Type B pancreatic cell (in vitro differentiated cells): ENCODE measurements around the gene CLC. TPM values are rescaled to one million over a fixed set of nuclear protein-coding genes. Genes with fewer than 3 reads are reported as not detected.

Source experiments
- DNase-seq: peaks from one replicate; pipeline ENCODE4 v3.0.0; 2021; ENCODE audit warnings: mixed read lengths; ENCODE audit not compliant: unreplicated experiment; ENCODE audit errors: extremely low spot score
- H3K27ac Mint-ChIP-seq: 2 replicates; pipeline ENCODE4 v1.8.0; 2021; ENCODE audit warnings: mild to moderate bottlenecking, mixed read lengths
- H3K27me3 Mint-ChIP-seq: 2 replicates; pipeline ENCODE4 v1.8.0; 2021; ENCODE audit warnings: mixed read lengths
- H3K36me3 Mint-ChIP-seq: 2 replicates; pipeline ENCODE4 v1.8.0; 2021; ENCODE audit warnings: mixed read lengths
- H3K4me1 Mint-ChIP-seq: one replicate; pipeline ENCODE4 v1.8.0; 2021; ENCODE audit warnings: mixed read lengths; ENCODE audit not compliant: unreplicated experiment
- H3K4me3 Mint-ChIP-seq: 2 replicates; pipeline ENCODE4 v1.8.0; 2021; ENCODE audit warnings: mild to moderate bottlenecking, mixed read lengths
- H3K9me3 Mint-ChIP-seq: 2 replicates; pipeline ENCODE4 v1.8.0; 2021; ENCODE audit warnings: mixed read lengths
- long read RNA-seq: library from polyadenylated mRNA; unstranded; transcript quantifications from one replicate; pipeline ENCODE4 v2.0.0, GENCODE V29; 2020
- total RNA-seq: library from RNA; stranded (reverse); gene quantifications from 2 replicates; pipeline ENCODE4 v1.2.1, GENCODE V29; 2021; ENCODE audit warnings: low replicate concordance
- TF ChIP-seq, protein P1 (sequence below): fragments of 200-600 bp; sonication (generic); conservative IDR thresholded peaks from 2 replicates; pipeline ENCODE4 v1.5.0; 2021; ENCODE audit warnings: antibody characterized with exemption, mild to moderate bottlenecking

Gene CLC
- total RNA-seq = not detected in 2 replicates
- long read RNA-seq, partial matches to known transcripts = 0 of 1 reads
- long read RNA-seq, other reads (novel, unspliced or antisense) = 1 of 1 reads

DNA sequence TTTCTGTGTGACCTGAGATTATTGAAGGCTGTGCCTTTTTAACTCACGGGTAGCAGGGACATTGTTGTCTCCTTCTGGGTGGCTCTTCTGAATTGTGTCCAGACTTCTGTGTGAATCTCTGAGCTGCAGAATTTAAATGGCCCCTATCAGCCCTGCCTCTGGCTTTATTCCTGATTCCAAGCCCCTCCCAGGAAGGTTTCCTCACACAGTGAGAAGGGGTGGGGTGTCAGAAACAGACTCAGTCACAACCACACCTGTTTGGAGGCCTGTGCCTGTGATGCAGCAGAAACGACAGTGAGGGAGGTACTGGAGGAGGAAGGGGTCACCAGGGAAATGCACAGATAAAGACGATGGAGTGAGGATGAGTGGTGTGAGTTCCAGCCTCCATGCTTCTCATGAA lies at the start of gene CLC:
CLC (minus strand) TSS at position 139 of the 400 bp plus-strand sequence; CDS start at position 62, 77 bp downstream.
- TF ChIP-seq, protein P1, sequence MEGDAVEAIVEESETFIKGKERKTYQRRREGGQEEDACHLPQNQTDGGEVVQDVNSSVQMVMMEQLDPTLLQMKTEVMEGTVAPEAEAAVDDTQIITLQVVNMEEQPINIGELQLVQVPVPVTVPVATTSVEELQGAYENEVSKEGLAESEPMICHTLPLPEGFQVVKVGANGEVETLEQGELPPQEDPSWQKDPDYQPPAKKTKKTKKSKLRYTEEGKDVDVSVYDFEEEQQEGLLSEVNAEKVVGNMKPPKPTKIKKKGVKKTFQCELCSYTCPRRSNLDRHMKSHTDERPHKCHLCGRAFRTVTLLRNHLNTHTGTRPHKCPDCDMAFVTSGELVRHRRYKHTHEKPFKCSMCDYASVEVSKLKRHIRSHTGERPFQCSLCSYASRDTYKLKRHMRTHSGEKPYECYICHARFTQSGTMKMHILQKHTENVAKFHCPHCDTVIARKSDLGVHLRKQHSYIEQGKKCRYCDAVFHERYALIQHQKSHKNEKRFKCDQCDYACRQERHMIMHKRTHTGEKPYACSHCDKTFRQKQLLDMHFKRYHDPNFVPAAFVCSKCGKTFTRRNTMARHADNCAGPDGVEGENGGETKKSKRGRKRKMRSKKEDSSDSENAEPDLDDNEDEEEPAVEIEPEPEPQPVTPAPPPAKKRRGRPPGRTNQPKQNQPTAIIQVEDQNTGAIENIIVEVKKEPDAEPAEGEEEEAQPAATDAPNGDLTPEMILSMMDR = no peak
- Mint-ChIP-seq H3K9me3 (no peaks in the 10 kb centered on the region), H3K4me3 (no peak within 1 kb of the TSS), H3K27ac (no peak within 1 kb of the TSS), H3K36me3 (no peaks in the 10 kb centered on the region), H3K4me1 (no peaks in the 10 kb centered on the region), H3K27me3 (peaks cover 40% of the 10 kb centered on the region)
- DNase-seq = no peak

DNA sequence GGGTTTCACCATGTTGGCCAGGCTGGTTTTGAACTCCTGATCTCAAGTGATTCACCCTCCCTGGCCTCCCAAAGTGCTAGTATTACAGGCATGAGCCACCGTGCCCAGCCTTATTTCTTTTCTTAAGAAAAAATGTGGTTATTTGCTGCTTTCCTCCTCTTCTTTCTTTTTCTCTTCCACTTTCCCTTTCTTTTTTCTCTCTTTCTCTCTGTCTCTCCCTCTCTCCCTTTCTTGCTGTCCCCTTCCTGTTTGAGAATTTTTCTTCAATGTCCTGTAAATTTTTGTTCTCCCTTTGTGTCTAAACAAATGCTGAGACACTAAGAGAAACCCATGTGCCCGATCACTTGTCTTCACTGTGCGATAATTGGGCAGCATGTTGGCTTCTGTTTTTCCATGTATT lies 43.1 kb upstream of the CLC start:
- H3K27me3 Mint-ChIP-seq = peaks cover 48% of the 10 kb centered on the region
- no peak for DNase-seq
- TF ChIP-seq, protein P1 = no peak
- no peak overlapping the region for H3K27ac Mint-ChIP-seq
- H3K36me3 Mint-ChIP-seq = no peaks in the 10 kb centered on the region
- no peaks in the 10 kb centered on the region for H3K9me3 Mint-ChIP-seq
- H3K4me3 Mint-ChIP-seq = no peak overlapping the region
- H3K4me1 Mint-ChIP-seq = no peaks in the 10 kb centered on the region

DNA sequence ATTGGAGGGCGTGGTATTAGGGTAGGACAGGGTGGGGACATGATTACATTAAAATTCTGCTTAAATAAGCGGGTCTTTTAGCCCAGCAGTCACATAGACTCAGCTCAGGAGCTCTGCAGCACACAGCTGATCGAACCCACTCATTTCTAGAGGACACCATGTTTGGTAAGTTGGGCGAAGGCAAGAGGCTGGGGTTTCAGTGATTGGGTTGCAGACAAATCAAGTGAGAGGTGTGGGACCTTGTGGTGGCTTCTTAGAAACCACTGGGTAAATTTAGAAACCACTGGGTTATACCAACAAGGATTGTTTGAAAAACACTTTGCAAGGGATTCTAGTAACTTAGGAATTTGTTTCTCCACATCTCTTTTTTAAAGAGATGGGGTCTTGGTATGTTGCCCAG lies 40.9 kb upstream of the CLC start, which contains the start of gene LEUTX:
LEUTX (plus strand) TSS at position 92 of the 400 bp plus-strand sequence; CDS start at position 159, 67 bp downstream.
- Mint-ChIP-seq H3K4me3 (no peak within 1 kb of the TSS), H3K9me3 (no peaks in the 10 kb centered on the region), H3K27me3 (peaks cover 39% of the 10 kb centered on the region), H3K27ac (no peak within 1 kb of the TSS), H3K4me1 (no peaks in the 10 kb centered on the region), H3K36me3 (no peaks in the 10 kb centered on the region)
- DNase-seq = no peak
- TF ChIP-seq, protein P1 = no peak

DNA sequence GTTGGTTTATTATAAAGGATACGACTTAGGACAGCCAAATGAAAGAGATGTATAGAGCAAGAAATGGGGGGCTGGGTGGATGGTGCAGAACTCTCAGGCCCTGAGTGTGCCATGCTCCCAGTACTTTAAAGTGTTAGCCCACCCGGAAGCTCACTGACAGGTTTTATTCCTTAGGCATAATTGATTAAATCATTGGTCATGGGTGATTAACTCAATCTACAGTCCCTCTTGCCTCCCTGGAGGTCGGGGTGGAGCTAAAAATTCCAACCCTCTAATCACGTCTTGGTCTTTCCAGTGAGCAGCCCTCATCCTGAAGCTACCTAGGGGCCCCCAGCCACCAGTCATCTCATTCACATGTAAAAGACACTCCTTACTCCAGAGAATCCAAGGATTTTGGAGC lies 31.0 kb upstream of the CLC start:
- DNase-seq = no peak
- no peak overlapping the region for H3K27ac Mint-ChIP-seq
- peaks cover 7% of the 10 kb centered on the region for H3K9me3 Mint-ChIP-seq
- H3K27me3 Mint-ChIP-seq = peaks cover 11% of the 10 kb centered on the region
- H3K4me1 Mint-ChIP-seq = no peaks in the 10 kb centered on the region
- H3K36me3 Mint-ChIP-seq = no peaks in the 10 kb centered on the region
- TF ChIP-seq, protein P1 = no peak
- no peak overlapping the region for H3K4me3 Mint-ChIP-seq

DNA sequence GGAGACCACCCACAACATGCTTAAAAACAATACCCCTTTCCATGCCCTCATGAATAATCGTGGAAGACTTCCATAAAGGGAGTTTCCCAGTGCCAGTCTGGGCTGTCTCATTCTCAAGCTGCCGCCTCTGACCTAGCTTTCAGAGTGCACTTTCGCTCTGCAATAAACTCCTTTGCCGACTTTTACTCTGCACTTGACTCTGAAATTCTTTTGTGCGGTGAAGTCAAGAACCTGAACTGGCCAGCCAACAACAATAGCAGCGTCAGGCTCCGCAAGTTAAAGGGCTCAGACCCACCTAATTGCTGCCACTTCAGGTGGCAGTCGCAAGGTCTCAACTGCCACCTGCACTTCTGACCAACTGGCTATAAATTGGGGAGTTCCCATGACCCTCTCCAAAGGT lies 30.5 kb upstream of the CLC start:
- H3K9me3 Mint-ChIP-seq = peaks cover 7% of the 10 kb centered on the region
- H3K27me3 Mint-ChIP-seq = peaks cover 14% of the 10 kb centered on the region
- H3K4me3 Mint-ChIP-seq = no peak overlapping the region
- TF ChIP-seq, protein P1 = no peak
- no peak overlapping the region for H3K27ac Mint-ChIP-seq
- no peak for DNase-seq
- no peaks in the 10 kb centered on the region for H3K36me3 Mint-ChIP-seq
- H3K4me1 Mint-ChIP-seq = no peaks in the 10 kb centered on the region
